ENCODE measurements around the gene AGAP1.

Gene AGAP1

GRCh38 chr2:235727891-235728799, 234.3 kb downstream of the AGAP1 start:
- no peak overlapping the region for H3K4me3 ChIP-seq (replicated peaks in 1 of 2; ENCODE audit: low read depth in 2 of 2, low read length in 2 of 2)
- DNase-seq (ENCODE audit: low read depth in 2 of 2) = no peak
- no peak for TF ChIP-seq CTCF (IDR thresholded peaks at IDR 0.05; ENCODE audit: low read depth, low read length)

- DNase-seq (ENCODE audit: low read depth in 2 of 2) = no peak
- no peak overlapping the region for H3K4me3 ChIP-seq (replicated peaks in 1 of 2; ENCODE audit: low read depth in 2 of 2, low read length in 2 of 2)
- TF ChIP-seq CTCF (IDR thresholded peaks at IDR 0.05; ENCODE audit: low read depth, low read length) = no peak
Measured at GRCh38 chr2:235728800-235729556, 235.1 kb downstream of the AGAP1 start.

GRCh38 chr2:235729557-235729947, 235.7 kb downstream of the AGAP1 start:
- no peak for DNase-seq (ENCODE audit: low read depth in 2 of 2)
- TF ChIP-seq CTCF (IDR thresholded peaks at IDR 0.05; ENCODE audit: low read depth, low read length) = no peak
- no peak overlapping the region for H3K4me3 ChIP-seq (replicated peaks in 1 of 2; ENCODE audit: low read depth in 2 of 2, low read length in 2 of 2)

GRCh38 chr2:235730115-235730514, 236.3 kb downstream of the AGAP1 start:
- no peak overlapping the region for H3K4me3 ChIP-seq (replicated peaks in 1 of 2; ENCODE audit: low read depth in 2 of 2, low read length in 2 of 2)
- TF ChIP-seq CTCF (IDR thresholded peaks at IDR 0.05; ENCODE audit: low read depth, low read length) = no peak
- no peak for DNase-seq (ENCODE audit: low read depth in 2 of 2)

- TF ChIP-seq CTCF (IDR thresholded peaks at IDR 0.05; ENCODE audit: low read depth, low read length) = no peak
- DNase-seq (ENCODE audit: low read depth in 2 of 2) = no peak
- H3K4me3 ChIP-seq (replicated peaks in 1 of 2; ENCODE audit: low read depth in 2 of 2, low read length in 2 of 2) = no peak overlapping the region
Measured at GRCh38 chr2:235733761-235734160, 239.9 kb downstream of the AGAP1 start.

GRCh38 chr2:235734168-235734567, 240.3 kb downstream of the AGAP1 start:
- no peak overlapping the region for H3K4me3 ChIP-seq (replicated peaks in 1 of 2; ENCODE audit: low read depth in 2 of 2, low read length in 2 of 2)
- DNase-seq (ENCODE audit: low read depth in 2 of 2) = no peak
- no peak for TF ChIP-seq CTCF (IDR thresholded peaks at IDR 0.05; ENCODE audit: low read depth, low read length)

Measured in cardiac fibroblast (primary cell).